TTC549 (cell line): ENCODE data around the gene MTA3.
"Not testable (repeated sequence)": the region's sequence is repeated elsewhere in the genome, so short reads cannot be mapped to it uniquely, and the experiment has no call there.

Experiments
- FAIRE-seq: peaks from 2 replicates; lab custom pipeline; 2012; peaks lifted over from hg19 to GRCh38; lab: Jason Lieb, UNC

MTA3 gene

DNA sequence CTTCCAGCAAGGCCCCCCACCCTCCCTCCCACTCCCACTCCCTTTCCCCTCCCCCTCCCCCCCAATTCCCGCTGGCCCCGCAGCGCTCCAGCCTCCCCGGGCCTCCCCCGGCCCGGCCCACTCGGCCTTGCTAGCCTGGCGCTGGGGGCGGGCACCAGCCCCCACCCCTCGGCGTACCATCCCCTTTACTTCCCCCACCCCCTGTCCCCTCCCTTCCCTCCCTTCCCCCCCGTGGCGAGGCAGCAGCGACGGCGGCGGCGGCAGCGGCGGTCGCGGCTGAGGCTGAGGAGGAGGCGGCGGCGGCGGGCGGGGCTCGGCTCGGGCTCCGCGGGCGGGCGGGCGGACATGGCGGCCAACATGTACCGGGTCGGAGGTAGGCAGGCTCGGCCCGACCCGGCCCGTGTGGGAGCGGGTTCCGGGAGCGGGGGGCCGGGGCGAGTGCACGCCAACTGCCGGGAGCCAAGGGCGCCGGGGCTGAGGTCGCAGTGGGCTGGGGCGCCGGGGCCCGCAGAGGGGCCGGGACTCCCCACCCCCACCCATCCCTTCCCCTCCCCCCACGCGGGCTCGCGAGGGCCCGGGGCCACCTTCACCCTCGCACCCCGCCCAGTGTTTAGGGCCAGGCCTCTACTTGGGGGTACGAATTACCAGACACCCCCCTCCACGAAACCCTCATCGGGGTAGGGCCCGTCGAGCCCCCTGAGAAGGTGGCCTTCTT lies at the start of gene MTA3:
Gene MTA3 (plus strand): TSS at position 232 of the 715 bp plus-strand sequence. CDS start 114 bp downstream, at position 346.
- no peak for FAIRE-seq

DNA sequence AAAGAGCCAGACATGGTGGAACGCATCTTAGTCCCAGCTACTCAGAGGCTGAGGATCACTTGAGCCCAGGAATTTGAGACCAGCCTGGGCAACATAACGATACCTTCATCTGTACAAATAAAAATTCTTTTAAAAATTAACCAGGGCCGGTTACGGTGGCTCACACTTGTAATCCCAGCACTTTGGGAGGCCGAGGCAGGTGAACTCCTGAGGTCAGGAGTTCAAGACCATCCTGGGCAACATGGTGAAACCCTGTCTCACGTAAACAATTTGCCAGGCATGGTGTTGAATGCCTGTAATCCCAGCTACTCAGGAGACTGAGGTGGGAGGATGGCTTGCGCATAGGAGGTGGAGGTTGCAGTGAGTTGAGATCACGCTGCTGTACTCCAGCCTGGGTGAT lies 48.8 kb upstream of the MTA3 start:
- no peak for FAIRE-seq

DNA sequence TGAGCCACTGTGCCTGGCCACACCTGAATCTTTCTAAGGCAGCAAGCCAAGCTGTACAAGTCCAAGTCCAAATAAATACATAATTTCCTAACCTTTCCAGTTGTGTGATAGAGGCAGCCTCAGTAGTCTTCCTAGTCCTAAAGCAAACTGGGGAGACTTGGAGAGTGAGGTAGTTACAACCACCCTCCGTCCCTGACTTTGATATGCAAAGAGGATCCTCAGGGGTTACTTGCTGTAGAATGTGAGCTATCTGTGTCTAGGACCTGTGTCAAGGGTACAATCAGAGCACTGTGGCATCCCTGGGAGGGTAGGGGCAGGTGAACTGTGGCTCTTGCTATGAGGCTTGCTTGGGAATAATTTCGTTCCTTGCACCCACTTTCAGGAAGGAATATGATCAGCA lies 46.4 kb upstream of the MTA3 start:
- no peak for FAIRE-seq

DNA sequence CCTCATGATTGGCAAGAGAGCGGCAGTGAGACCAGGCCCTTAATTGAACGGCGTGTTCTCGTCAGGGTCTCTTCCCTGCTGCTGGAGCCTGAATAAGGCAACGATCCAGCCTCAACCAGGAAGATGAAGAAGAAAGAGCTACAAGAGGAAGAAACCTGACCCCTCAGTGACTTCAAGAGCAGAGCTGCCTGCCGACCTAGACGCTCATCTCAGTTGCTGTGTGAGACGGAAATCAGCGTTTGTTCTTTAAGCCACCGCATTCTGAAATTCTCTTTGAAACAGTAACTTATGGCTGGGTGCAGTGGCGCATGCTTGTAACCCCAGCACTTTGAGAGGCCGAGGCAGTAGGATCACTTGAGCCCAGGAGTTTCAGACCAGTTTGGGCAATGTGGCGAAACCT lies 45.1 kb upstream of the MTA3 start:
- no peak for FAIRE-seq

DNA sequence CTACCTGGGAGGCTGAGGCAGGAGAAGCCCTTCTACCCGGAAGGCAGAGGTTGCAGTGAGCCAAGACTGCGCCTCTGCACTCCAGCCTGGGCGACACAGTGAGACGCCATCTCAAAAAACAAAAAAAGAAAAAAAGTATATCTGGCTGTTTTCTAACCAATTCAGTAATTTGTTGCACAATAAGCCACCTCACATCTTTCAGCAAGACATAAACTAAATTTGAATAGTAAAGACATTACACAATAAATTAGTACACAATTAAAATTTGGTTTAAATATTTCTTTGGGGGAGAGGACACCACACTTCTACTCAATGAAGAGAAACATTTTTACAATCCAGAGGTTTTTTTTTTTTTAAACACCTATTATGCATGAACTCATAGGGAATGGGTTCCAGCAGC lies 36.0 kb upstream of the MTA3 start:
- no peak for FAIRE-seq

DNA sequence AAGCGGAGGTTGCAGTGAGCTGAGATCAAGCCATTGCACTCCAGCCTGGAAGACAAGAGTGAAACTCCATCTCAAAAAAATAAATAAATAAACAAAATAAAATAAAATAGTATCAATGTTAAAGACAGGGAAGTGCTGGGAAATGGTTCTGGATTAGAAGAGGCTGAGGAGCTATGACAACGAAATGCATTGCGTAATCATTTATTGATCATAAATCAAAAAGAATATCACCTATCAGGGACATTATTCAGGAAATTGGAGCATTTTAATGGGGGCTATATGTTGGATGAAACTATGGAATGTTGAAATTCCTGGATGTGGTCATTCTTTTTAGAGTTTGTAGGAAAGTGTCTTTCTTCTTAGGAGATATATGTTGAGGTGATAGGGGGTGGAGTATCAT lies 30.9 kb upstream of the MTA3 start:
- no peak for FAIRE-seq

DNA sequence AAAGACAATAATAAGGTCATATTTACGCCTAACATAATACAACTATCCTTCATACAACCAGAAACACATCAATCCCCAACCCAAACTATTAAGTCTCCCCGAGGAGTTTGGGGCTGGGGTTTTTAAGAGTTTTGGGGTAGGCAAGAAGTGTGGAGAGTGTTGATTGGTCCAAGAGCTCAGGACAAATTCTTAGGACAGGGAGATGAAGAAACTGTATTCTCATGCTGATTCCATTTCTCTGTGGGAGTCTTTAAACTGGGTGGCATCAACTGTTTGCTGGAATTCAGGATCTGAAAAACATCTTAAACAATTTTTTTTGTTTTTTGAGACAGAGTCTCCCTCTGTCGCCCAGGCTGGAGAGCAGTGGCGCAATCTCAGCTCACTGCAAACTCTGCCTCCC lies 25.6 kb upstream of the MTA3 start:
- FAIRE-seq: no peak

DNA sequence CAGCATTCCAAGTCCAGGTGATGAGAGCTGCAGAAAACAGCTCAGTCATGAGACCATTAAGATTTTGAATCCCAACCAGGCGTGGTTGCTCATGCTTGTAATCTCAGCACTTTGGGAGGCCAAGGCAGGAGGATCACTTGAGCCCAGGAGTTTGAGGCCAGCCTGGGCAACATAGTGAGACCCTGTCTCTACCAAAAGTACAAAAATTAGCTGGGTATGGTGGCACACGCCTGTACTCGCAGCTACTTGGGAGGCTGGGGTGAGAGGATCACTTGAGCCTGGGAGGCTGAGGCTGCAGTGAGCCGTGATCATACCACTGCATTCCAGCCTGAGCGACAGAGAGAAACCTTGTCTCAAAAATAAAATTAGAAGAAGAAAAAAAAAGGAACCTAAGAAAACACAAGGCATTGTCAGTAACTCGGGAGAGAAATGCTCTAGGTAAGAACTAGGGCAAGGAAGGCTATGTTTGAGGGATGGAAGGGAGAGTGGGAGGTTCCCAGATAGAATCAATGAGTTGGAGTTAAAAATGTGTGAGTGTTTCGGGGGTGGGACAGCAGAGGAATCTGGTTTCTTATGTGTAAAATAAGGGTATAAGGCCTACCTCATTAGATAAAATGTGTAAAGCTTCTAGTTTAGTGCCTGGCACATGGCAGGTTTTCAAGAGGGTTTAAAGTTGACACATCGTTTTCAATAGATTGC lies 23.3 kb upstream of the MTA3 start:
- FAIRE-seq: no peak

DNA sequence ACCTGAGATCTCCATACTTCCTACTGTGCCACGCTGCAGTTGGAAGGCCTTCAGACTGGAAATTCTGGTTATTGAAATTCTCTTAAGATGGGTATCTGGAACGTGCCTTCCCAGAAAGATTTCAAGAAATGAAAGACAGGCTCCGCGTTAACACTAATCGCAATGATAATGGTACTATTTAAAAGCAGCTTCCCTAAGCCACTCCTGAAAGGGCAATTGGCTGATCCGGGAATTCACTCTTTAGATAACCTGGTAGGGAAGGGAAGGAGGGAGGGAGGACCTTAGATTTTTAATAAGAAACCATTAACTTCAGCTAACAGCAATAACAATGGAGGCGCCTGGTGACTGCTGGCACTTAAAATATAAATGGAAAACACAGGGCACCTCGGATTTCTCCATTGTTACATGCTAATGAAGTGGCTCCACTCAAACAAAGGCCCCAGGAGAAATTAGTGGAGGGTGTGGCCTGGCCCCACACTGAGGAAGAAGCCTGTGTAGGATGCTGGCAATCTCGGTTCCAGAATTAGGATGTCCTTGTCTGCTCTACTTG lies 22.5 kb upstream of the MTA3 start:
- no peak for FAIRE-seq

DNA sequence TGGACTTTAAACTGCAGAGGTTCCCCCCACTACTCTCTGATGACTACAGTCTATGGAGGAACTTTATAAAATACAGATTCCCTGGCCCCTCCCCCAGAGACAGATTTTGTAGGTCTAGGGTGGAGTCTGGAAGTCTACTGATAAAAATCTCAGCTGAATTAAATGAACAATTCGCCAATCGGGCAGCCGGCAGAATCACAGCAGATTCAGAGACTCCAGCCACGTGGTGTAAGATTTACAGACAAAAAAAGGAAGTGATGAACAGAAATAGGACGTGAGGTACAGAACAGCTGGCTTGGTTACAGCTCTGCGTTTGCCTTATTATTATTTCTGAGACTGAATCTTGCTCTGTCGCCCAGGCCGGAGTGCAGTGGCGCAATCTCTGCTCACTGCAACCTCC lies 21.4 kb upstream of the MTA3 start:
- FAIRE-seq: no peak

DNA sequence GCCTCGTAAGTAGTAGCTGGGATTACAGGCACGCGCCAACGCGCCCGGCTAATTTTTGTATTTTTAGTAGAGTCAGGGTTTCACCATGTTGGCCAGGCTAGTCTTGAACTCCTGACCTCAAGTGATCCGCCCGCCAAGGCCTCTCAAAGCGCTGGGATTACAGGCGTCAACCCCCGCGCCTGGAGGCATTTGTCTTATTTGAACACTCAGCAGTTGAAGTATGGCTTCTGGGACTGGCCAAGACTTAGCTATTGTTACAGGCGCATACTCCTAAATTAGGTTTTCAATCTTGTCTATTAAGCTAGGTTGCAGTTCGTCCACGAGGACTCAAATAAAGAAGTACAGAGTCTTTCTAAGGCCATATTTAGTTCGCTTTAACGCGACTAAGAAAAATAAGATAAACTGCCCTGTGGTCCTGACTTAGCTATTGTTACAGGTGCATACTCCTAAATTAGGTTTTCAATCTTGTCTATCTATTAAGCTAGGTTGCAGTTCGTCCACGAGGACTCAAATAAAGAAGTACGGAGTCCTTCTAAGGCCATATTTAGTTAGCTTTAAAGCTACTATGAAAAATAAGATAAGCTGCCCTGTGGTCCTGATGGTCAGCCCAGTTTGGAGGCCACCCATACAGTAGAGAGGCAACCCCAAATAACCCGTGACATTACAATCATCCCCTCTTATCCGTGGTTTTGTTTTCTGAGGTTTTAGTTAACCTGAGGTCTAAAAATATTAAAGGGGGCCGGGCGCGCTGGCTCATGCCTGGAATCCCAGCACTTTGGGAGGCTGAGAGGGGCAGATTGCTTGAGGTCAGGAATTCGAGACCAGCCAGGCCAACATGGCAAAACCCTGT lies 20.8 kb upstream of the MTA3 start:
- FAIRE-seq: no peak

DNA sequence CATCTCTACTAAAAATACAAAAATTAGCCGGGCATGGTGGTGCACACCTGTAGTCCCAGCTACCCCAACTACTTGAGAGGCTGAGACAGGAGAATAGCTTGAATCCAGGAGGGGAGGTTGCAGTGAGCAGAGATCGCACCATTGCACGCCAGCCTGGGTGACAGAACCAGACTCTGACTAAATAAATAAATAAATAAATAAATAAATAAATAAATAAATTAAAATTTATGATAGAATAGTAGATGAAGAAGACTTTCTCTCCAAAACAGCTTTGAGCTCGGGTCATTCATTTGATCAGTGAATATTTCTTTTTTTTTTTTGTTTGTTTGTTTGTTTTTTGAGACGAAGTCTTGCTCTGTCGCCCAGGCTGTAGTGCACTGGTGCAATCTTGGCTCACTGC lies 17.6 kb upstream of the MTA3 start:
- no peak for FAIRE-seq

DNA sequence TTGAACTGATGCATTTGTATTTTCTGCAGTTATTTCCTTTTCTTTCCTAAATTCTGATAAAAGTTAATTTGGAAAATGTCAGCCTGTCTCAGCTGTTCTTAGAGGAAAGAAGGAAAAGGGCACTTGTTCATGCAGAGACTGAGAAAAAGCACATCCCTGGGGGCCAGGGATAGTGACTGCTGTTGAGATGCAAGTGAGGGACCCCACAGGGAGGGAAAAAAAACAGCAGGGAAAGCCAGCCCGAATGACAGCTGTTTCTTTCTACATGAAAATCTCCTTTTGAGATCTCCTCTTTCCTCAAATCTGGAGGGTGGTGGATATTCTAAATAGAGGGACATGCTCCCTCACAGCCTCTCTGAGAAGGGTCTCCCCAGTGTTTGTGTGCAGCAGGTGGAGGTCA lies 14.0 kb upstream of the MTA3 start:
- no peak for FAIRE-seq

DNA sequence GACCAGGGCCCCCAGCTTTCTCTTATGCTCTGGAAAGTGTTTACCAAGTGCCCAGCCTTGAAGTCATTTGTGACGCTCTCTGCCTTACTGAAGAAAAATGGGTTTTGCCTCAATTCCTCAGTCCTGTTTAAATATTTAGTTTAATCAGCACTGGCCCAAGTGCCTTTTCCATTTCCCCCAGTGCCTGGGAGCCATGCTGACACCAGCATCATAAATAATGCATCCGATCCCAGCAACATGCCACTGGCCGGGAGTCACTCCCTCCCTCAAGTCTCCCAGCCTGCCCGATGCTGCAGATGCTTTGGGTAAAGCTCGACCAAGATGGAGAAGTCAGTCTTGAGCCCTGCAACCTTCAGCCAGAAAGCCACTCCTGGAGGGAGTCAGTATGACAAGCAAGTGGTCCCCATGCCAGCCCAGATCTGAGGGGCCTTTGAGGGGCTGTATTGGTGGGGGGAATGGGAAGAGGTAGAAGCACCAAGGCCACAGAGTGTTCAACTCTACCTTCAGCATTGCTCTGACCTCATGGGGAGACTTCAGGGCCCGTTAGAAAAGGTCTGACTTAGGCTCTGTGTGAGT lies 12.0 kb upstream of the MTA3 start:
- FAIRE-seq: no peak

DNA sequence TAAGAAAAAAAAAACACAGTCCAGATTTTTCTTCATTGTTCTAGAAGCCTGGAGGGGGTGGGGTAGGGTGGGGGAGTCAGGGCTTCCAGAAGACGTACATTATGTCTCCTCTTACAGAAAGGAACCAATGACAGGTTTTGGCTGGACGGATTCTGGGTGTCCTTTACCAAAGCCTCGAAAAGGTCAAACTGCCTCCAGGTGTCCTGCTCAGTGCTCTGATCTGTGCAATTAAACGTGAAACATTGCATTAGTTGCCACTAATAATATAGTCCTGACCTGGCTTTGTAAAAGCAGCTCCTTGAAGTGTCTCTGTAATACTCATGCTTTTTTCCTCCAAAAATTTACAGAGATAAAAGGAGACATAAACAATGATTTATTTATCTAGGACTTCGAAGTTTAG lies 11.1 kb upstream of the MTA3 start:
- no peak for FAIRE-seq

DNA sequence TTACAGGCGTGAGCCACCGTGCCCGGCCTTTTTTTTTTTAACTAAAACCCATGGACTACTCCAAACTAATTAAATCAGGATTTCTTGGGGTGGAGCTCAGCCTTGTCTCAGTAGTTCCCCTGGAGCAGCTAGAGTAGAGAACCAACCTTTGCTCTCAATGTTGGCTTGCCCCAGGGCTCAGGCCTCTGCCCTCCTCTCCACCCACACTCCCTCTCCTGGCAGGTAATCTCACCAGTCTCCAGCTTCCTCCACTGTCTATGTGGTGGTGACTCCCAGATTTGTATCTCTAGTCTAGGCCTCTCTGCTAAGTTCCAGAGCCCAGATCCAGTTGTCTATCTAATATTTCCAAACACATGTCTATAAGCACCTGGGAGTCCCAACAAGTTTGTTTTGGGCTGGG lies 9.6 kb upstream of the MTA3 start:
- FAIRE-seq: no peak

DNA sequence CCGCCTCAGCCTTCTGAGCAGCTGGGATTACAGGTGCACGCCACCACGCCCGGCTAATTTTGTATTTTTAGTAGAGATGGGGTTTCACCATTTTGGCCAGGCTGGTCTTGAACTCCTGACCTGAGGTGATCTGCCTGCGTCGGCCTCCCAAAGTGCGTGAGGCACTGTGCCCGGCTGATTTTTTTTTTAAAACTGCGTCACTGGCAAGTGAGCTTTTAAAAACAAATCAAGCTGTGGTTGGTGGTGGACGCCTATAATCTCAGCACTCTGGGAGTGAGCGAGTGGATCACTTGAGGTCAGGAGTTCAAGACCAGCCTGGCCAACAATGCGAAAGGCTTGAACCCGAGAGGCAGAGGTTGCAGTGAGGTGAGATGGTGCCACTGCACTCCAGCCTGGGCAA lies 8.3 kb upstream of the MTA3 start:
- not testable (repeated sequence) for FAIRE-seq

DNA sequence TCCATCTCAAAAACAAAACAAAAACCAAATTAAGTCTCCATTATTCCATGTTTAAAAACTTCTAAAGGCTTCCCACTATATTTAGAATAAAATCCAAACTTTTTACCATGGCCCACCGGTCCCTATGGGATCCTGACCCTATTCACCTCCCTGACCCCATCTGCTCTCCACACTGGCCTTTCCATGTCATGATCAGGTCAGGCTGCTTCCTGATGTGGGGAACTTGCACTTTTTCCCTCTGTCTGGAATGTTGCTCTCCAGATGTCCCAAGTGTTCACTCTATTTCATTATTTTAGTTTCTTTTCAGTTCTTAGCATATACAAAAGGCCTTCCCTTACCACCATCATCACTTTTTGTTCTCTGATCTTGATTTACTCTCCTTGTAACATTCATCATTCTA lies 7.5 kb upstream of the MTA3 start:
- FAIRE-seq: no peak

DNA sequence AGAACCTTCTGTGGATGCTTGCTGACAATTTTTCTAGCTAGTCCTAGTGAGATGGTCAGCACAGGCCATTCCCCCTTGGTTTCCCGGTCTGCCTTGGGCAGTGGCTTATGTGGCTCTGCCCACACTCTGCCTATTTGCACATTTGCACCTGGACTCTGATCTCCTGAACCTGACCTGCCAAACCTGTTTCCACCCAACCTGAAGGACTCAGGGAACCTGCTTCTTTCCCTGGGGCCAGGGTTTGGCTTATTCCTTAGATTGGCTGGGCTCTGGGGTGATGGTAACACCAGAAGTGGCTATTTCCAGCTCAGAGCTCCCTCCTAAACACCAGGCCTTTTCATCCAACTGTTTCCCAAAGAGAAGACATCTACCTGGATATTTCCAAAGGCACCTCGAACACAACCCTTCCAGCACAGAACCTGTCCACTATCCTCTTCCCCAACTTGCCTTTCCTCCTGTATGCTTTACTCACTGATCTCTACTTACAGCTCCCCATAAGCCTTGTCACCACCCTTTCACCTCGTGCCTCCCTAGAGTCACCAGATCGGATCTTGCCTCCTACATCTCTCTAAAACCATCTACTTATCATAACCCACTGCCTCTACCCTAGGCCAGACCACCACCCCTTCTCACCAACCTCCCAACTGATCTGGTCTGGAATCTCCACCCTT lies 5.8 kb upstream of the MTA3 start:
- no peak for FAIRE-seq

DNA sequence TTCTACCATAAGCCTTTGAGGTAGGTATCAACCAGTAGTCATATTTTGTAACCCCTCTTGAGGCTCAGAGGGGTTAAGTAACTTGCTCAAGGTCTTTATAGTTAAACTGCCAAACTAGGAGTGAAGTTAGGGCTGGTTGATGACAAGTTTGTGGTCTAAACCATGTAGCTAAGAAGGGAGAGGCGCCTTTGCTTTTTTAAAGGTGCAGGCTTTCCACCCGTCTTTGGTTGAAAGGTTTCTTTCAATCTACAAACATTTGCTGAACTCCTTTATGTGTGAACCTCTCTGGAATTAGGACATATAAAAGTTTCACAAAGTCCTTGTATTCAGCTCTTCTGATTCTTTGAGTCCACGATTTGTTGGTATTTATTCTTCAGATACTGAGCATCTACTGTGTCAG lies 2.4 kb upstream of the MTA3 start:
- no peak for FAIRE-seq

DNA sequence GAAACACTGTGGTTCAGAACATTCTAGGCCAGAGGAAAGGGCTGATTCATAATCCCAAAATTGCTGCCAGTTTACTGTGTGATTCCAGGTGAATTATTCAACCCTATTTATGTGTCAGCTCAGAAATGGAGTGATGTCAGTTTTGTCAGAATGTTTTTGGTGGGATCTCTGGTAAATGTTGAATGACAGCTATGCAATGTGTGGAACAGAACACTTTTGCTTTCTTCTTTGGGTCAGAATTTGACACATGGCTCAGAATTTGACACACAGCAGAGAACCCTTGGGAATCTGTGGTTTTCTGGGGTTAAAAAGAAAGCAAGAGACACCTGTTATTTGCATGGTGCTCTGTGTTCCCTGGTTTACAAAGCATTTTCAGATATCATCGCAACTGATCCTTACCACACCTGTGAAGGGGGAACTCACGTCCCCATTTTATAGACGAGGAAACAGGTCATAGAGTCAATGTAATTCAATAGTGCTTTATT lies 1.6 kb upstream of the MTA3 start:
- no peak for FAIRE-seq

DNA sequence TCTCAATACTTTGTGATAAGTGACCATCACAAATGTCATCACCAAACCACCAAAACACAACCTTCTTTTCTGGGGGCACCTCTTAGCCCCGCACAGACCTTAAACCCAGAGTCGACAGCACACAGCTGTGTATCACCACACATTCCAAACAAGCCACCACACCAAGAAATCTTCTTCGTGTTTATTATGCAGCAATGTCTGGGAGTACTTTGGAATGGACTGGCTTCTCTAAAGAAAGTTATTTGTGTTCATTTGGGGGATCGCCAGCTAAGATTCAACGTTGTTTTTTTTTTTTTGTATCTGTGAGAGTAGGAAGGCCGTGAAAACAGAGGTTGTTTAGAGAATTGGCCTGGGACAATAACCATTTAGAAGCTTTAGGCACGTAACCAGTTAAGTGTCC lies 1.1 kb upstream of the MTA3 start:
- no peak for FAIRE-seq
